Kasumi-1 (cell line): ENCODE measurements around the gene TBCE.
"Not testable (repeated sequence)": the region's sequence is repeated elsewhere in the genome, so short reads cannot be mapped to it uniquely, and the experiment has no call there.

Experiments used
- DNase-seq, 2 experiments: peaks; one replicate each; lab custom pipeline; 2025; lab: John Stamatoyannopoulos, UW

TBCE gene

DNA sequence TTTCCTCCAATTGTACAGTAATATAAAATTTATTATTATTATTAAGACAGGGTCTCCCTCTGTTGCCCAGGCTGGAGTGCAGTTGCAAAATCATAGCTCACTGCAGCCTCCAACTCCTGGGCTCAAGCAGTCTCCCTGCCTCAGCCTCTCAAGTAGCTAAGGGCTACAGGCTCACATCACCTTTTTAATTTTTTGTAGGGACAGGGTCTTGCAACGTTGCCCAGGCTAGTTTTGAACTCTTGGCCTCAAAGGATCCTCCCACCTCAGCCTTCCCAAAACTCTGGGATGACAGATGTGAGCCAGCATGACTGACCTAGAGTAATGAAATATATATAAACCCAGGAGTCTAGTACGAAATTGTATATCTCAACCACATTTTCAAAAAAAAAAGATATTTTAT lies 87.9 kb downstream of the TBCE start:
- no peak for DNase-seq

DNA sequence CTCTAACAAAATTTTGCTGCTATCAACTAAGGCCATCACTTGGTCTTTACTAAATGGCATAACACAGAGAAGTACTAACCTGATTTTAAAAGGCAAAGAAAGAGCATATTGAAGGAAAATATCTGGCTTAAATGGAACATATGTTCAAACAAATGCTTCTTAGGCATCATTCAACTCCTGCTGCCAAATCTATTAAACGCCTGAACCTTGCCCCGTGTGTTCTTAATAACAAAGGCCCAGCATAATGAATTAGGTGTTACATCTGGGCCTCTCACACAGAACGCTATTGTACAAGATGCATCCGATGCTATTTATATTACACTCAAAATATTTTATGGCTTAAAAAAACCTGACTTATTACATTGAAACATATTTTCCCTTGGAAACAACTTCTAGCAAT lies 88.6 kb downstream of the TBCE start:
- no peak for DNase-seq

DNA sequence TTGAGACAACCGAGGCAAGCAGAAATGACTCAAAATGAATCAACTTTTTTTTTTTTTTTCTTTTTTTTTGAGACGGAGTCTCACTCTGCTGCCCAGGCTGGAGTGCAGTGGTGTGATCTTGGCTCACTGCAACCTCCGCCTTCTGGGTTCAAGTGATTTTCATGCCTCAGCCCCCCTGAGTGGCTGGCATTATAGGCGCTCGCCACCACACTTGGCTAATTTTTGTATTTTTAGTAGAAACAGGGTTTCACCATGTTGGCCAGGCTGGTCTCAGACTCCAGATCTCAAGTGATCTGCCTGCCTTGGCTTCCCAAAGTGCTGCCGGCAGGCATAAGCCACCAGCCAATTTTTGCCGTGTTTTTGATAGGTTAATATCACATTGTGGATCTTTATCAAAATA lies 90.6 kb downstream of the TBCE start:
- not testable (repeated sequence) for DNase-seq

DNA sequence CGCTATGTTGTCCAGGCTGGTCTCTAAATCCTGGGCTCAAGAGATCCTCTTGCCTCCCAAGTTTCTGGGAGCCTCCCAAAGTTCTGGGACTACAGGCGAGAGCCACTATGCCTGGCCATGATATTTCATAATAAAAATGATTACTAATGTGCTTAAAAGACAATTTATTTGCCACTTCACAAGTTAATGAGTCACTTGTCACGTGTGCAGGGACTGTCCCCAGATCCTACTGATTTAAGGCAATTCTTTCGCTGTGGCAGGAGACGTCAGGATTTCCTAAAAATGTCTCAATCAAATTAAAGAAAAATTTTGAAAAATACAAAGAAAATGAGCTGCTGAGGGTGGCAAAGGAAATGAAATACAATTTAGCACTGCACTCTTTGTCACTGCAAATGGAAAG lies 93.5 kb downstream of the TBCE start:
- no peak for DNase-seq

DNA sequence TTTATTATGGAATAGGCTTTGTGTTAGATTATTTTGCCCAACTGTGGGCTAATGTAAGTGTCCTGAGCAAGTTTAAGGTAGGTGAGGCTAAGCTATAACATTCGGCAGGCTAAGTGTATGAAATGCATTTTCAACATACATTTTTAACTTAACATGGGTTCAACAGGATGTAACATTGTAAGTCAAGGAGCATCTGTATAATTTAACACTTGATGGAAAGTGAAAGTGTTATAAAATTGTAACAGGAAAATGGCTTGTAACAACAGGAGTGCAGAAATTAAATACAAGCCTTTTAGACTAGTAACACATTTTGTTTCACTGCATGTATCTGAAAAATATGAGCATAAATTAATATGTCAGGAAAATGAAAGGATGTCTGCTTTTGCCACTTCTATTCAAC lies 94.7 kb downstream of the TBCE start:
- DNase-seq: no peak

DNA sequence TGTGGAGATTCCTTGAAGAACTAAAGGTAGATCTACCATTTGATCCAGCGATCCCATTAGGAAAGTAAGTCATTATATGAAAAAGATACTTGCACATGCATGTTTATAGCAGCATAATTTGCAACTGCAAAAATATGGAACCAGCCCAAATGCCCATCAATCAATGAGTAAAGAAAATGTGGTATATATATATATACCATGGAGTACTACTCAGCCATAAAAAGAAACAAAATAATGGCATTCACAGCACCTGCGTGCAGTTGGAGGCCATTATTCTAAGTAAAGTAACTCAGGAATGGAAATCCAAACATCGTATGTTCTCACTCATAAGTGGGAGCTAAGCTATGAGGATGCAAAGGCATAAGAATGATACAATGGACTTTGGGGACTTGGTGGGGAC lies 95.6 kb downstream of the TBCE start:
- DNase-seq: not testable (repeated sequence)

DNA sequence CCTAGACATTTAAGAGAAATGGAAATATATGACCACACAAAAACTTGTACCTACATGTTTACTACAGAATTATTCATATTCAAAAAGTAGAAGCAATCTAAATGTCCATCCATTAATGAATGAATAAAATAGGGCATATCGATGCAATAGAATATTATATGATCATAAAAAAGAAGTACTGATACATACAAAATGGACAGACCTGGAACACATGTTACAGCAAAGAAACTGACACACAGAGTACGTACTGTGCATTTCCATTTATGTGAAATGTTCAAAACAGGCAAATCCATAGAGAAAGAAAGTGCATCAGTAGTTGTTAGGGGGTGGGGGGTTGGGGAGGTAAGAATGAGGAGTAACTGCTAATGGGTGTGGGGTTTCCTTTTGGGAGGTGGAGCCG lies 97.8 kb downstream of the TBCE start:
- DNase-seq: no peak

DNA sequence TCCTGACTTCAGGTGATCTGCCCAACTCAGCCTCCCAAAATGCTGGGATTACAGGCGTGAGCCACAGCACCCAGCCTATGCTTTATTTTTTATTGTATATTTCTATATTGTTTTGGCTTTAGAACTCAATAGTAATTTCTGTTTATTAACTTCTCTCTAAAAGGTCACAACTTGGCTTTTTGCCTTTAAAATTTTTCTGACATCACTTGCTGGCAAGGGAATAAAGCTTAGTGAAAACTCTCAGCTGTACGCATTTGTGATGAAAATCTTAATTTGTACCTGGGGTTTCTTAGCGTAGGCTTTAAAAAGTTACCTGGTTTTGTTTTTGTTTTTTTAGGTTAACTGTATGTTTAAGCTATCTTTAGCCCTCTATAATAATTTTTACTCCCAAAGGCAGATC lies 100.8 kb downstream of the TBCE start:
- DNase-seq: no peak

DNA sequence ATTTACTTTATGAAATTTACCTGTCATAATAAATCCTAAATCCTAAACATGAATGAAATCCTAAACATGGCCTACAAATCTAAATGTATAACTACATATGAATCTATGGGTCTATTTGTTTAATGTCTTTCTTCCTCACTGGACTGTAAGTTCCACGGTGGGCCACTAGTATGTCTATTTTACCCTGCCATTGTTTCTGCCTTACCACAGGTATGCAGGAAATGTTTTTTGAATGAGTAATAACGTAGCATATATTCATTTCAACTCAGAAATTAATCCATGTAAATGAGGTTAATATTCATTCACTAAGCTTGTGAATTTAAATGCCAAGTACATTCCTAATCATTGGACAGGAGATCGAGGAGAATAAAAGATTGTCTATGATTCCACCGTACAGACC lies 101.7 kb downstream of the TBCE start:
- no peak for DNase-seq

DNA sequence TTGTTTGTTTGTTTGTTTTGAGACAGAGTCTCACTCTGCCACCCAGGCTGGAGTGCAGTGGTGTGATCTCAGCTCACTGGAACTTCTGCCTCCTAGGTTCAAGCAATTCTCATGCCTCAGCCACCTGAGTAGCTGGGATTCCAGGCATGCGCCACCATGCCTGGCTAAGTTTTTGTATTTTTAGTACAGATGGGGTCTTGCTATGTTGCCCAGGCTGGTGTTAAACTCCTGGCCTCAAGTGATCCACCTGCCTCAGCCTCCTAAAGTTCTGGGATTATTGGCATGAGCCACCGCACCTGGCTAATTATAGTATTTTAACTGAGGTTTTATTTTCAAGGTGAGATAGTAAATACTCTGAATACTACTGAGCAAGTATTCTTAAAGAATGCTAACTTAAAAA lies 102.7 kb downstream of the TBCE start:
- DNase-seq: not testable (repeated sequence)

DNA sequence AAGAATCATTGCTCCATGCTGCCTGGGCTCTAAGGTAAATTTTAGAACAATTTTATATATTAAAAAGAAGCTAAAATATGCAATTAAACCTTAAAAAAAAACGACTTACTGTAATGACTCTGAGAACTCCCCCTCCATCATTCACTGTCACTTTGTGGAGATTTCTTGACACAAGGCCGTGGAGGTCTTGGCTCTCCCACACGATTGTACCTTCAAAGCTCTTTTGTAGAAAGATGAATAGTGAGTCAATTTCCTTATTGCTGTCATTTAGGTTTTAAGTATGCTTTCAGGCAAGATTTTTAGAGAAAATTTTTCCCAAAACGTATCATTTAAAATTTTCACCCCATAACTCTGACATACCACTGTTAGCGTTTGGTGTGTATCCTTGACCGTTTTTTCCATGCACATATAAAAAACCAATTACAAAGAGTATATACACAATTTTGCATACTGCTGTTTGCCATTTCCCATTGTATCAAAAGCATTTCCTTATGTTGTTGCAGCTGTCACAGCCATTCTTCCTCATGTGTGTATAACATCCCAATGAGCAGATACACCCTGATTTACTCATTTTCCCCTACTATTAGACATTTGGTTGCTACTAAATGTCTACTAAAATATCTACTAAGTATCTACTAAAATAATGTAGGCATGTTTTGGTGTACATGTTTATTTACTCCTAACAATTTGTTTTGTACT lies 103.7 kb downstream of the TBCE start:
- no peak for DNase-seq

DNA sequence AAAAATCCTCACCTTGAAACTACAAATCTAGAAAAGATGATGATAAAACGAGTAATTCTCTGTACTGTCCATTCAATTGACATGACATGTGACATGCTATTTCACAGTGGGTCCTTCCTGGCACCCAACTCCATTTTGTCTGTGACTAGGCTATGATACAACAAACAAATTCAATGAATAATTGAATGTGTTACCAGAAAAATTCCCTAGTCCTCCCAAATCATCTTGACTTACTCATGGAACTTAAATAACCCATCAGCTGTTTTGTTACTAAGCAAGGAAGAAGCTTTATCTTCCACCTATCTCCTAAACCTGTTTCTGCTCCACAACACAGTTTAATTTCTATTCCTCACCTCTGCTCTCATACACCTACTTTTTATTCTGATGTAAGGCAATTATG lies 106.6 kb downstream of the TBCE start:
- DNase-seq: no peak

DNA sequence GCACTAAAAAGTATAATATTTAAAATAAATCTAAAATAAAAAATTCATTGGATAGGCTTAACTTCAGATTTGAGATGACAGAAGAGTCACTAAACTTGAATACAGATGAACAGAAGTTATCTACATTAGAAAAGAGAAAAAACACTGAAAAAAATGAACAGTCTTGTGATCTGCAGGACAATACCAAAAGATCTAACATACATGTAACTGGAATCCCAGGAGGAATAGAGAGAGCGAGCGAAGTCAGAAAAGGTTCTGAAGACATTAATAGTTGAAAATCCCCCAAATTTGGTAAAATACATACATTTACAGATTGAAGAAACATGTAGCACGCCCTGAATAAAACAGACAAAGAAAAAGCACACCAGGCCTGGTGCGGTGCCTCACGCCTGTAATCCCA lies 115.9 kb downstream of the TBCE start:
- no peak for DNase-seq

DNA sequence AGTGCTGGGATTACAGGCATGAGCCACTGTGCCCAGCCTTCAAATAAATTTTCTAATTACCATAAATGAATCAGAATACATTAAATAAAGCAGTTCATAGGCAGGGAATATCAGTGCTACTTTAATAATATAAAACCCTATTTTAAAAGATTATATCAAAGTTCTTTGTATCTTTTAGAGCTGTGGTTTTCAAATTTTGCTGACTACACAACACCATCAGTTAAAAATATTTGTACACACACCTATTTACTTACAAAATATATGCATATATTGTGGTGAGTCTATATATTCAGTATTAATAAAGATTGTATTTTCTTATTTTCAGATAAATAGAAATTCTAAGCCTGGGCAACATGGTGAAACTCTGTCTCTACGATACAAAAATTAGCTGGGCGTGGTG lies 118.3 kb downstream of the TBCE start:
- DNase-seq: no peak

DNA sequence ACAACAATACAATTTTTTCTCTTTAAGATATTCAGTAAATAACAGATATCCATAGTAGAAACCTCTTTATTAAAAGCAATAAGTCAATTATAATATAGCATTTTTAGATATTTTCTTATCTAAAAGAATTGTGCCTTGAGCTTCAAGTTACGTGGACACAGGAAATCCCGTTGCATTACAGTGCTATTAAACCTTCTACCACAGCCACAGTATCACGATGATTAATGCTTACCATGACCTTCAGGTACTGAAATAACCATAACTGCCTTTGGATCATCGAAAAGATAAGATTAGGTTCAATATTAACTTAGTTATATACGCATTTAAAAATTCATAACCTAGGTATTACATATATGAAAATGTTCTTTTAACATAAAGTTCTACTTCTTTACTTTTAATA lies 119.1 kb downstream of the TBCE start:
- no peak for DNase-seq

DNA sequence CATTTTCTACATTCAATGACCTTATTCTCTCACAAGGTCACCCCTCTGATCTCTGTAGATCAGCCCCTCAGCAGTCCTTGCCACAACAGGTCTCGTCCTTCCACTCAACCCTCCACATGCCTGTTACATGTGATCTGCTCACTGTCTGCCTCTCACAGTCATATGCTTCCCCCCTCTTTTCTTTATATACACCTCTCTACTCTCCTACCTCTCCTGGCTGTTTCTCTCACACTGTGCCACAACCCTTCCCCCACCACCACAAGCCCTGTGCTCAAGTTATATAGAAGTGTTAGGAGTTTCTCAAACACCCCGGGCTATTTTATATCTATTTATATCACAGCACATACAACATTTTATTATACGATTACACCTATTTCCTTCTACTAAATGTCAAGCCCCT lies 124.4 kb downstream of the TBCE start:
- no peak for DNase-seq

DNA sequence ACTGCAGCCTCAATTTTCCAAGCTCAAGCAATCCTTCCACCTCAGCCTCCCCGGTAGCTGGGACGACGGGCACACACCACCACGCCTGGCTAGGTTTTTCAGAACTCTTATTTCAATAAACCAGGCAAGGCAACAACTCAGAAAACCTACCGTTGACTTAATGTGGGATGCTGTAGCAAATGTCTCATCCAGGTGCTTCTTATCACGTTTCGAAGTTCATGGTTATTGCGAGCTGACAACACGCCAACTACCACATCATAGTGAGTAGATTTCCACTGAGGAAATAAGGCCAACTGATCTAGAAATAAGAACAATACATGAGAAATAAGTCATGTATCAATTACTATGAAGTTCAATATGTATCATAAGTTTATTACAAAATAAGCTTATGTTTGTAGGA lies 127.3 kb downstream of the TBCE start:
- DNase-seq: no peak

DNA sequence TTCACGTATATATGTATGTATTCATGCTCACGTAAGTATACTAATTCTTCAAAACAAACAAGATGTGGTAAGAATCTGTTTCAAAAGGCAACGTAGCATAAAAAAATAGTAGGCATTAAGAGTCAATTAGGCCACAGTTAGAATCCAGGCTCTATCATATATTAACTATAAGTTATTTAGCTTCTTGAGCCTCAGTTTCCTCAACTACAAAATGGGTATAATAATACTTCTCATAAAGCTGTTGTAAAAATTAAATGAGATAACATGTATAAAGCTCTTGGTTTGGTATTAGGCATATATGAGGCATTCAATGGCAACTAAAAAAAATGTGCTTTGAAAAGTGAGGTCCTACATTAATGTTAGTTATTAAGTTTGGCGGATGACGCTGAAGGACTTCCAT lies 127.8 kb downstream of the TBCE start:
- DNase-seq: no peak

DNA sequence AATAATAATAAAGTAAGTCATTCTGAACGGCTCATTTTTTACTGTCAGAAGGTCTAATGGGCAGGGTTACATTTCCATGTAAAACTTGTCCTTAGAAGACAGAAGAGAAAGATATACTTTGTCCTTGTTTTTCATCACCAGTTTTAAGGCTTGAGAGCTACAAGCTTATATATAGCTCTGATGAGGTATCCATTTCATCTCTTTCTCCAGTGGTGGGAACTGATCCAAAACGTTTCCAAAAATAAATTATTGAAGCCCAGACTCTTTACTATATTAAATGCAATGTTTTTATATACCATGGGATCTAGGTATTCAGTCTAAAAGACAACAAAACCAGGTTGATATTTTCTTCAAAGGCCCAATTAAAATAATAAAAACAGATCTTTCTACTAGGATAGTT lies 128.3 kb downstream of the TBCE start:
- DNase-seq: no peak

DNA sequence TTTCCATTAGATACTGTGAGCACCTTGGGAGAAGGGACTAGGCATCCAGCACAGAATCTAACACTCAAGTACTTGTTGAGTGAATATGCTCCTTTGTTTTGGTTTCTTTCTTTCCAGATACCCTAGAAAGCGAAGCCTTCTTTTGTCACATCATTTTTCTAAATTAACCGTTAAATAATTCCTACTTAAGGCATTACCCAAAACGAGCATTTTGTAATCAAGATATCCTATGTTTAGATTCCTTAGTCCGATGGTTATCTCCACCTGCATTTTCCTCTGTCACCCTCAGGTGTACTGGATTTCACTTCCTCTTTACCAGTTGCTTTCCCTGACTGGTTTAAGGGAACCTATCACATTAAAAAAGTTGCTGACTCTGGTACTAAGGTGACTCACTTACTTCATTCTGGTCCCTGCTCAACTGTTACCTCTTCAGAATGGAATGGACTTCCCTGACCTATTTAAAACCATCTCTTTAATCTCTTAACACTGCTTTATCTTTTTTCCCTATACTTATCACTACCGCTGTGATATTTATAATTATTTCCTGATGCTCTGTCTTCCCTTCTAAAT lies 133.8 kb downstream of the TBCE start:
- DNase-seq: no peak
